K562 (cell line): Measurements from ENCODE around the gene SP6. TPM values are rescaled to one million over a fixed set of nuclear protein-coding genes. Genes with fewer than 3 reads are reported as not detected.
A peak's percentile ranks its signal among the peaks of the same experiment; 100 is the strongest.

Experiments used
- BCOR ChIP-seq: fragments of 450-650 bp; IDR thresholded peaks from 2 replicates; pipeline ENCODE4 v1.6.1; 2016
- FOXA1 ChIP-seq: fragments of 450-650 bp; IDR thresholded peaks from 2 replicates; pipeline ENCODE4 v1.6.1; 2016; ENCODE audit warnings: mild to moderate bottlenecking, borderline replicate concordance
- HMG20A ChIP-seq: fragments of 450-650 bp; formaldehyde crosslinking; conservative IDR thresholded peaks from 2 replicates; pipeline ENCODE4 v1.4.0; 2020; ENCODE audit warnings: mild to moderate bottlenecking, mixed read lengths
- MAFK ChIP-seq: IDR thresholded peaks from 2 replicates; pipeline ENCODE4 v1.6.1; 2011; ENCODE audit warnings: low read length, improper control_type of control experiment
- NCOR1 ChIP-seq: fragments of 450-650 bp; IDR thresholded peaks from 2 replicates; pipeline ENCODE4 v1.6.1; 2016; ENCODE audit warnings: mild to moderate bottlenecking, moderate library complexity
- PHB ChIP-seq: fragments of 250-450 bp; sonication (Bioruptor Pico); IDR thresholded peaks from 2 replicates; pipeline ENCODE4 v1.5.0; 2021
- ZNF165 ChIP-seq: fragments of 250-450 bp; sonication (Bioruptor Pico); IDR thresholded peaks from 2 replicates; pipeline ENCODE4 v1.4.0; 2020; ENCODE audit warnings: borderline replicate concordance
- ZNF232 ChIP-seq: sonication (generic); formaldehyde crosslinking; IDR thresholded peaks from 2 replicates; pipeline ENCODE4 v1.8.0; 2022; ENCODE audit warnings: mild to moderate bottlenecking, missing genetic modification reagents
- ZNF507 ChIP-seq: conservative IDR thresholded peaks from 2 replicates; pipeline ENCODE4 v1.6.1; 2017; ENCODE audit warnings: missing genetic modification characterization, missing compliant biosample characterization
- polyA plus RNA-seq, 8 experiments: library from polyadenylated mRNA; depleted of rRNA in 4 of 8; stranded (reverse) in 5 of 8; unstranded in 3 of 8; fragments of >200 nt; fragmentation: Nextera tagmentation in 2 of 8; fragmentation: Illumina TruSeq in 1 of 8; extraction: Ambion mirVana in 2 of 8; extraction: Trizol in 1 of 8; gene quantifications; 2 replicates each; pipeline versions ENCODE4 v1.2.1 to v1.2.3, GENCODE V29; 2011 to 2014; ENCODE audit warnings: inconsistent platforms in 1 of 8, missing spikeins in 1 of 8
- total RNA-seq, 7 experiments: library from RNA; depleted of rRNA in 6 of 7; stranded (reverse); fragments of >200 nt in 6 of 7; fragmentation: Illumina TruSeq in 2 of 7; extraction: Trizol in 2 of 7; gene quantifications; 2 replicates each; pipeline versions ENCODE4 v1.2.1 to v1.2.3, GENCODE V29; 2011 to 2021; ENCODE audit warnings: low replicate concordance in 1 of 7
- TF ChIP-seq, protein P1 (sequence below): sonication (generic); formaldehyde crosslinking; IDR thresholded peaks from 2 replicates; pipeline ENCODE4 v1.8.1; 2023; ENCODE audit warnings: mild to moderate bottlenecking, missing genetic modification reagents
- TF ChIP-seq, protein P2 (sequence below): fragments of 200-800 bp; sonication (Bioruptor generic); IDR thresholded peaks from 2 replicates; pipeline ENCODE4 v1.6.1; 2017; ENCODE audit warnings: missing genetic modification characterization, missing compliant biosample characterization
- TF ChIP-seq, protein P3 (sequence below): fragments of 250-450 bp; sonication (Bioruptor Pico); IDR thresholded peaks from 2 replicates; pipeline ENCODE4 v1.4.0; 2020
- TF ChIP-seq, protein P4 (sequence below): fragments of 250-450 bp; sonication (Bioruptor Pico); IDR thresholded peaks from 2 replicates; pipeline ENCODE4 v1.5.0; 2021
- TF ChIP-seq, protein P5 (sequence below): sonication (generic); formaldehyde crosslinking; IDR thresholded peaks from 2 replicates; pipeline ENCODE4 v1.8.0; 2022; ENCODE audit warnings: mild to moderate bottlenecking, missing genetic modification reagents
- TF ChIP-seq, protein P6 (sequence below): fragments of 250-450 bp; sonication (Bioruptor Pico); IDR thresholded peaks from 2 replicates; pipeline ENCODE4 v1.5.0; 2020; ENCODE audit warnings: mild to moderate bottlenecking, borderline replicate concordance

Gene SP6
- total and polyA plus RNA-seq, 9 of the 15 experiments (the other 6 are each of a cell fraction or from before 2014, with no cell fraction given): 0.11 to 7.9 (median 2.2) TPM

DNA sequence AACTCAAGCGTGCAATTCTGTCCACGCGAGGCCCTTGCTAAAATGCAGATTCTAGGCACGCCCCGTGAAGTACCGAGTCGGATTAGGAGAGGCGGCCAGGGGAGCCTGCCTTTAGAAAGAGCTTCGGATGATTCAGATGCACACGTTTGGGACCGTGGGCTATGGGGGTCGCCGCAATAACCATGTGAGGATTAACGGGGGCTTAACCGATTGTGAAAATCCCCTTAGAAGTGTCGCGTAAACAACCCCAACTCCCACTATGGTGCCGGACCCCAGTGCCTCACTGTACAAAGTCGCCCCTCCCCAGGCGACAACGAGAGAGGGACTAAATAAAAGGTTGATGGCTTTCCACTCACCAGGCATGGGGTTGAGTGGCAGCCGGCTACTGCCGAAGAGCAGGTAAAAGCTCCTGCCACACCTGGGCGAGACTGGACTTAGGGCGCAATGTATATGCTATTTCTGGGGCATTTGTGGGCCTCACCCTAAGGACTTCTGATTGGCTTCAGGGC, 44.4 kb upstream of the SP6 start (continued):
- TF ChIP-seq ZNF165 (CRISPR knock-in tag) (no peak), FOXA1 (no peak), PHB (0 out of 2 replicates have a peak, but pooled peaks have one; percentile 64), ZNF232 (no peak; the same call in 1 of the 2 replicates), BCOR (no peak), HMG20A (CRISPR knock-in tag) (no peak), MAFK (no peak), ZNF507 (no peak), NCOR1 (no peak)
- TF ChIP-seq, protein P1, sequence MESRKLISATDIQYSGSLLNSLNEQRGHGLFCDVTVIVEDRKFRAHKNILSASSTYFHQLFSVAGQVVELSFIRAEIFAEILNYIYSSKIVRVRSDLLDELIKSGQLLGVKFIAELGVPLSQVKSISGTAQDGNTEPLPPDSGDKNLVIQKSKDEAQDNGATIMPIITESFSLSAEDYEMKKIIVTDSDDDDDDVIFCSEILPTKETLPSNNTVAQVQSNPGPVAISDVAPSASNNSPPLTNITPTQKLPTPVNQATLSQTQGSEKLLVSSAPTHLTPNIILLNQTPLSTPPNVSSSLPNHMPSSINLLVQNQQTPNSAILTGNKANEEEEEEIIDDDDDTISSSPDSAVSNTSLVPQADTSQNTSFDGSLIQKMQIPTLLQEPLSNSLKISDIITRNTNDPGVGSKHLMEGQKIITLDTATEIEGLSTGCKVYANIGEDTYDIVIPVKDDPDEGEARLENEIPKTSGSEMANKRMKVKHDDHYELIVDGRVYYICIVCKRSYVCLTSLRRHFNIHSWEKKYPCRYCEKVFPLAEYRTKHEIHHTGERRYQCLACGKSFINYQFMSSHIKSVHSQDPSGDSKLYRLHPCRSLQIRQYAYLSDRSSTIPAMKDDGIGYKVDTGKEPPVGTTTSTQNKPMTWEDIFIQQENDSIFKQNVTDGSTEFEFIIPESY (CRISPR knock-in tag): no peak
- TF ChIP-seq, protein P2, sequence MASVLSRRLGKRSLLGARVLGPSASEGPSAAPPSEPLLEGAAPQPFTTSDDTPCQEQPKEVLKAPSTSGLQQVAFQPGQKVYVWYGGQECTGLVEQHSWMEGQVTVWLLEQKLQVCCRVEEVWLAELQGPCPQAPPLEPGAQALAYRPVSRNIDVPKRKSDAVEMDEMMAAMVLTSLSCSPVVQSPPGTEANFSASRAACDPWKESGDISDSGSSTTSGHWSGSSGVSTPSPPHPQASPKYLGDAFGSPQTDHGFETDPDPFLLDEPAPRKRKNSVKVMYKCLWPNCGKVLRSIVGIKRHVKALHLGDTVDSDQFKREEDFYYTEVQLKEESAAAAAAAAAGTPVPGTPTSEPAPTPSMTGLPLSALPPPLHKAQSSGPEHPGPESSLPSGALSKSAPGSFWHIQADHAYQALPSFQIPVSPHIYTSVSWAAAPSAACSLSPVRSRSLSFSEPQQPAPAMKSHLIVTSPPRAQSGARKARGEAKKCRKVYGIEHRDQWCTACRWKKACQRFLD: no peak
- TF ChIP-seq, protein P3, sequence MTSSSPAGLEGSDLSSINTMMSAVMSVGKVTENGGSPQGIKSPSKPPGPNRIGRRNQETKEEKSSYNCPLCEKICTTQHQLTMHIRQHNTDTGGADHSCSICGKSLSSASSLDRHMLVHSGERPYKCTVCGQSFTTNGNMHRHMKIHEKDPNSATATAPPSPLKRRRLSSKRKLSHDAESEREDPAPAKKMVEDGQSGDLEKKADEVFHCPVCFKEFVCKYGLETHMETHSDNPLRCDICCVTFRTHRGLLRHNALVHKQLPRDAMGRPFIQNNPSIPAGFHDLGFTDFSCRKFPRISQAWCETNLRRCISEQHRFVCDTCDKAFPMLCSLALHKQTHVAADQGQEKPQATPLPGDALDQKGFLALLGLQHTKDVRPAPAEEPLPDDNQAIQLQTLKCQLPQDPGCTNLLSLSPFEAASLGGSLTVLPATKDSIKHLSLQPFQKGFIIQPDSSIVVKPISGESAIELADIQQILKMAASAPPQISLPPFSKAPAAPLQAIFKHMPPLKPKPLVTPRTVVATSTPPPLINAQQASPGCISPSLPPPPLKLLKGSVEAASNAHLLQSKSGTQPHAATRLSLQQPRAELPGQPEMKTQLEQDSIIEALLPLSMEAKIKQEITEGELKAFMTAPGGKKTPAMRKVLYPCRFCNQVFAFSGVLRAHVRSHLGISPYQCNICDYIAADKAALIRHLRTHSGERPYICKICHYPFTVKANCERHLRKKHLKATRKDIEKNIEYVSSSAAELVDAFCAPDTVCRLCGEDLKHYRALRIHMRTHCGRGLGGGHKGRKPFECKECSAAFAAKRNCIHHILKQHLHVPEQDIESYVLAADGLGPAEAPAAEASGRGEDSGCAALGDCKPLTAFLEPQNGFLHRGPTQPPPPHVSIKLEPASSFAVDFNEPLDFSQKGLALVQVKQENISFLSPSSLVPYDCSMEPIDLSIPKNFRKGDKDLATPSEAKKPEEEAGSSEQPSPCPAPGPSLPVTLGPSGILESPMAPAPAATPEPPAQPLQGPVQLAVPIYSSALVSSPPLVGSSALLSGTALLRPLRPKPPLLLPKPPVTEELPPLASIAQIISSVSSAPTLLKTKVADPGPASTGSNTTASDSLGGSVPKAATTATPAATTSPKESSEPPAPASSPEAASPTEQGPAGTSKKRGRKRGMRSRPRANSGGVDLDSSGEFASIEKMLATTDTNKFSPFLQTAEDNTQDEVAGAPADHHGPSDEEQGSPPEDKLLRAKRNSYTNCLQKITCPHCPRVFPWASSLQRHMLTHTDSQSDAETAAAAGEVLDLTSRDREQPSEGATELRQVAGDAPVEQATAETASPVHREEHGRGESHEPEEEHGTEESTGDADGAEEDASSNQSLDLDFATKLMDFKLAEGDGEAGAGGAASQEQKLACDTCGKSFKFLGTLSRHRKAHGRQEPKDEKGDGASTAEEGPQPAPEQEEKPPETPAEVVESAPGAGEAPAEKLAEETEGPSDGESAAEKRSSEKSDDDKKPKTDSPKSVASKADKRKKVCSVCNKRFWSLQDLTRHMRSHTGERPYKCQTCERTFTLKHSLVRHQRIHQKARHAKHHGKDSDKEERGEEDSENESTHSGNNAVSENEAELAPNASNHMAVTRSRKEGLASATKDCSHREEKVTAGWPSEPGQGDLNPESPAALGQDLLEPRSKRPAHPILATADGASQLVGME (CRISPR knock-in tag): 0 out of 2 replicates have a peak, but pooled peaks have one; percentile 70
- TF ChIP-seq, protein P4, sequence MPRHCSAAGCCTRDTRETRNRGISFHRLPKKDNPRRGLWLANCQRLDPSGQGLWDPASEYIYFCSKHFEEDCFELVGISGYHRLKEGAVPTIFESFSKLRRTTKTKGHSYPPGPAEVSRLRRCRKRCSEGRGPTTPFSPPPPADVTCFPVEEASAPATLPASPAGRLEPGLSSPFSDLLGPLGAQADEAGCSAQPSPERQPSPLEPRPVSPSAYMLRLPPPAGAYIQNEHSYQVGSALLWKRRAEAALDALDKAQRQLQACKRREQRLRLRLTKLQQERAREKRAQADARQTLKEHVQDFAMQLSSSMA: peak; percentile 92
- TF ChIP-seq, protein P5, sequence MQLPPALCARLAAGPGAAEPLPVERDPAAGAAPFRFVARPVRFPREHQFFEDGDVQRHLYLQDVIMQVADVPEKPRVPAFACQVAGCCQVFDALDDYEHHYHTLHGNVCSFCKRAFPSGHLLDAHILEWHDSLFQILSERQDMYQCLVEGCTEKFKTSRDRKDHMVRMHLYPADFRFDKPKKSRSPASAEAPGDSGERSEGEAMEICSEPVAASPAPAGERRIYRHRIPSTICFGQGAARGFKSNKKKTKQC (CRISPR knock-in tag): peak; percentile 53; the same call in 1 of the 2 replicates
- TF ChIP-seq, protein P6, sequence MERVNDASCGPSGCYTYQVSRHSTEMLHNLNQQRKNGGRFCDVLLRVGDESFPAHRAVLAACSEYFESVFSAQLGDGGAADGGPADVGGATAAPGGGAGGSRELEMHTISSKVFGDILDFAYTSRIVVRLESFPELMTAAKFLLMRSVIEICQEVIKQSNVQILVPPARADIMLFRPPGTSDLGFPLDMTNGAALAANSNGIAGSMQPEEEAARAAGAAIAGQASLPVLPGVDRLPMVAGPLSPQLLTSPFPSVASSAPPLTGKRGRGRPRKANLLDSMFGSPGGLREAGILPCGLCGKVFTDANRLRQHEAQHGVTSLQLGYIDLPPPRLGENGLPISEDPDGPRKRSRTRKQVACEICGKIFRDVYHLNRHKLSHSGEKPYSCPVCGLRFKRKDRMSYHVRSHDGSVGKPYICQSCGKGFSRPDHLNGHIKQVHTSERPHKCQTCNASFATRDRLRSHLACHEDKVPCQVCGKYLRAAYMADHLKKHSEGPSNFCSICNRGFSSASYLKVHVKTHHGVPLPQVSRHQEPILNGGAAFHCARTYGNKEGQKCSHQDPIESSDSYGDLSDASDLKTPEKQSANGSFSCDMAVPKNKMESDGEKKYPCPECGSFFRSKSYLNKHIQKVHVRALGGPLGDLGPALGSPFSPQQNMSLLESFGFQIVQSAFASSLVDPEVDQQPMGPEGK (CRISPR knock-in tag): no peak
